Measurements from ENCODE around the gene RIC1. TPM values are rescaled to one million over a fixed set of nuclear protein-coding genes. Genes with fewer than 3 reads are reported as not detected.

The RIC1 gene
- polyA plus RNA-seq, 4 donors: 25.7 to 30.5 (median 29.0) TPM

- no peak for DNase-seq (ENCODE audit: low read depth in 4 of 4, low spot score in 3 of 4)
Measured at GRCh38 chr9:5820425-5820824, 191.5 kb downstream of the RIC1 start.

GRCh38 chr9:5825223-5825622 is 196.3 kb downstream of the RIC1 start:
- DNase-seq (ENCODE audit: low read depth in 4 of 4, low spot score in 3 of 4): no peak

Other genes starting within 250 kb of the RIC1 start
- gene PLGRKT, start 191.2 kb upstream of the RIC1 start, polyA plus RNA-seq (ENCODE audit: insufficient read length in 4 of 4): 10 to 100 TPM; 37.3 to 49.8 (median 41.4) TPM
- gene CD274, start 178.6 kb upstream of the RIC1 start, polyA plus RNA-seq (ENCODE audit: insufficient read length in 4 of 4): 1 to 10 TPM in 2 of 4 donors, under 1 TPM in 2; 0.35 to 1.5 (median 0.91) TPM
- under 1 TPM in 2 of 4 donors, not detected in 2; 0.09 to 0.13 TPM for gene PDCD1LG2, start 118.6 kb upstream of the RIC1 start, polyA plus RNA-seq (ENCODE audit: insufficient read length in 4 of 4)
- gene ERMP1, start 204.0 kb downstream of the RIC1 start, polyA plus RNA-seq (ENCODE audit: insufficient read length in 4 of 4): 10 to 100 TPM; 48.3 to 60.7 (median 57.0) TPM